ENCODE measurements around the gene TRMT5.

DNA sequence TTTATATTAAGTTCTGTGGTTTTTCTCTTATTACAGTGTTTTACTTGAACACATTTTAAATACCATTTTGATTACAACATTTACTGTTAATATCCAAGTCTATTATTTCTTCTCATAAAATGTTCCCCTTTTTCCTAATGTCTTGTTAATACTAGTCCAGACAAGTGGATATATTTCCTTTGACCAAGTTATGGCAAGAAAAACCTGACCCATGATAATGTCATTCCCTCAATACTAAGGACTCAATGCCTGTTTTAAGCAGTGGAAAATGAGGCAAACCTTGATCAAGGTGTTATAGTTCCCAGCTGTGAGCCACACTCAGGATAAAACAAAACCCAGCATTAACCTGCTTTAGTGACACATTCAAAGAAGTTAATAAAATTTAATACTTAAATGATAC, 12.2 kb downstream of the TRMT5 start:
- no peak for TF ChIP-seq POLR2A (IDR thresholded peaks at IDR 0.05; ENCODE audit: low read depth, low read length)
- TF ChIP-seq, protein P1, sequence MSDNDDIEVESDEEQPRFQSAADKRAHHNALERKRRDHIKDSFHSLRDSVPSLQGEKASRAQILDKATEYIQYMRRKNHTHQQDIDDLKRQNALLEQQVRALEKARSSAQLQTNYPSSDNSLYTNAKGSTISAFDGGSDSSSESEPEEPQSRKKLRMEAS (IDR thresholded peaks at IDR 0.05; ENCODE audit: insufficient read depth, insufficient read length): no peak
- TF ChIP-seq, protein P2, sequence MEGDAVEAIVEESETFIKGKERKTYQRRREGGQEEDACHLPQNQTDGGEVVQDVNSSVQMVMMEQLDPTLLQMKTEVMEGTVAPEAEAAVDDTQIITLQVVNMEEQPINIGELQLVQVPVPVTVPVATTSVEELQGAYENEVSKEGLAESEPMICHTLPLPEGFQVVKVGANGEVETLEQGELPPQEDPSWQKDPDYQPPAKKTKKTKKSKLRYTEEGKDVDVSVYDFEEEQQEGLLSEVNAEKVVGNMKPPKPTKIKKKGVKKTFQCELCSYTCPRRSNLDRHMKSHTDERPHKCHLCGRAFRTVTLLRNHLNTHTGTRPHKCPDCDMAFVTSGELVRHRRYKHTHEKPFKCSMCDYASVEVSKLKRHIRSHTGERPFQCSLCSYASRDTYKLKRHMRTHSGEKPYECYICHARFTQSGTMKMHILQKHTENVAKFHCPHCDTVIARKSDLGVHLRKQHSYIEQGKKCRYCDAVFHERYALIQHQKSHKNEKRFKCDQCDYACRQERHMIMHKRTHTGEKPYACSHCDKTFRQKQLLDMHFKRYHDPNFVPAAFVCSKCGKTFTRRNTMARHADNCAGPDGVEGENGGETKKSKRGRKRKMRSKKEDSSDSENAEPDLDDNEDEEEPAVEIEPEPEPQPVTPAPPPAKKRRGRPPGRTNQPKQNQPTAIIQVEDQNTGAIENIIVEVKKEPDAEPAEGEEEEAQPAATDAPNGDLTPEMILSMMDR (IDR thresholded peaks at IDR 0.05; ENCODE audit: extremely low read depth in 1 of 2, insufficient read depth in 1 of 2, low read depth in 1 of 2, low read length in 2 of 2): no peak
- no peak for TF ChIP-seq JUN (IDR thresholded peaks at IDR 0.05; ENCODE audit: borderline replicate concordance, insufficient read depth, insufficient read length, low read depth)
- no peak for TF ChIP-seq POLR2AphosphoS5 (IDR thresholded peaks at IDR 0.05; ENCODE audit: insufficient read depth, low read depth, low read length)
- no peak for TF ChIP-seq EZH2 (IDR thresholded peaks at IDR 0.05; ENCODE audit: borderline replicate concordance, low read depth, low read length, severe bottlenecking)
- no peak for TF ChIP-seq FOS (IDR thresholded peaks at IDR 0.05; ENCODE audit: borderline replicate concordance, insufficient read depth, low read length)
- no peak for TF ChIP-seq GATA2 (IDR thresholded peaks at IDR 0.05; ENCODE audit: insufficient read depth, insufficient read length, low read depth, low read length)
- TF ChIP-seq MYC (IDR thresholded peaks at IDR 0.05; ENCODE audit: low read depth, low read length): no peak

All from endothelial cell of umbilical vein (primary cell).